H9 (cell line): ENCODE results near the gene SLC6A8. TPM values are rescaled to one million over a fixed set of nuclear protein-coding genes. Genes with fewer than 3 reads are reported as not detected.

Experiments used
- DNase-seq: peaks from one replicate; pipeline ENCODE4 v3.0.0-alpha.2; 2017
- H2AFZ ChIP-seq: one replicate; pipeline ENCODE4 v1.6.1; 2013; ENCODE audit warnings: mild to moderate bottlenecking, low read length, control low read depth, moderate library complexity
- H2AK5ac ChIP-seq: 2 replicates; pipeline ENCODE4 v1.6.1; 2013; ENCODE audit warnings: low read length, control low read depth, mixed read lengths; ENCODE audit not compliant: insufficient read length
- H2BK120ac ChIP-seq: one replicate; pipeline ENCODE4 v1.6.1; 2013; ENCODE audit warnings: low read depth, mild to moderate bottlenecking, low read length, control low read depth, inconsistent platforms; ENCODE audit not compliant: poor library complexity, severe bottlenecking
- H2BK12ac ChIP-seq: 2 replicates; pipeline ENCODE4 v1.6.1; 2013; ENCODE audit warnings: low read length, control low read depth, mixed read lengths, low read depth; ENCODE audit not compliant: insufficient read length
- H2BK15ac ChIP-seq: 2 replicates; pipeline ENCODE4 v1.6.1; 2013; ENCODE audit warnings: low read depth, low read length, control low read depth
- H2BK20ac ChIP-seq: one replicate; pipeline ENCODE4 v1.6.1; 2013; ENCODE audit warnings: low read depth, mild to moderate bottlenecking, low read length, control low read depth, inconsistent platforms; ENCODE audit not compliant: poor library complexity, severe bottlenecking
- H2BK5ac ChIP-seq: 2 replicates; pipeline ENCODE4 v1.6.1; 2013; ENCODE audit warnings: low read length, control low read depth, mixed read lengths; ENCODE audit not compliant: insufficient read length
- H3K14ac ChIP-seq: 2 replicates; pipeline ENCODE4 v1.6.1; 2013; ENCODE audit warnings: low read length, control low read depth; ENCODE audit not compliant: insufficient read depth
- H3K18ac ChIP-seq: 2 replicates; pipeline ENCODE4 v1.6.1; 2013; ENCODE audit warnings: low read depth, mild to moderate bottlenecking, mixed read lengths, low read length, control low read depth; ENCODE audit not compliant: insufficient read length
- H3K23ac ChIP-seq: 2 replicates; pipeline ENCODE4 v1.6.1; 2013; ENCODE audit warnings: low read length, control low read depth, mixed read lengths, low read depth; ENCODE audit not compliant: insufficient read length
- H3K23me2 ChIP-seq: 2 replicates; pipeline ENCODE4 v1.6.1; 2013; ENCODE audit warnings: low read depth, mild to moderate bottlenecking, mixed read lengths, low read length, control low read depth; ENCODE audit not compliant: insufficient read length, poor library complexity, severe bottlenecking
- H3K27ac ChIP-seq: 2 replicates; pipeline ENCODE4 v1.5.1; 2013; ENCODE audit warnings: low read length, control low read depth, mixed read lengths, low read depth; ENCODE audit not compliant: insufficient read length
- H3K27me3 ChIP-seq: 2 replicates; pipeline ENCODE4 v1.6.1; 2013; ENCODE audit warnings: low read length, control low read depth, inconsistent platforms; ENCODE audit not compliant: insufficient read depth
- H3K4ac ChIP-seq: 2 replicates; pipeline ENCODE4 v1.6.1; 2013; ENCODE audit warnings: low read depth, mild to moderate bottlenecking, control low read depth, inconsistent platforms, low read length, moderate library complexity
- H3K4me1 ChIP-seq: 2 replicates; pipeline ENCODE4 v1.6.1; 2013; ENCODE audit warnings: low read length, control low read depth, inconsistent platforms; ENCODE audit not compliant: insufficient read depth
- H3K4me2 ChIP-seq: 2 replicates; pipeline ENCODE4 v1.6.1; 2013; ENCODE audit warnings: low read length, control low read depth, mixed read lengths; ENCODE audit not compliant: insufficient read length, insufficient read depth
- H3K56ac ChIP-seq: 2 replicates; pipeline ENCODE4 v1.6.1; 2013; ENCODE audit warnings: low read depth, mild to moderate bottlenecking, mixed read lengths, low read length, control low read depth; ENCODE audit not compliant: insufficient read length
- H3K79me1 ChIP-seq: 2 replicates; pipeline ENCODE4 v1.6.1; 2013; ENCODE audit warnings: low read depth, mild to moderate bottlenecking, moderate library complexity, low read length, control low read depth, inconsistent platforms; ENCODE audit not compliant: insufficient read depth, poor library complexity, severe bottlenecking
- H3K79me2 ChIP-seq: 2 replicates; pipeline ENCODE4 v1.6.1; 2013; ENCODE audit warnings: low read length, control low read depth, inconsistent platforms; ENCODE audit not compliant: insufficient read depth
- H3K9ac ChIP-seq: 2 replicates; pipeline ENCODE4 v1.6.1; 2013; ENCODE audit warnings: low read length, control low read depth, mixed read lengths; ENCODE audit not compliant: insufficient read length; ENCODE audit errors: extremely low read depth
- H3K9me3 ChIP-seq: one replicate; pipeline ENCODE4 v1.6.1; 2013; ENCODE audit warnings: low read depth, low read length, inconsistent platforms; ENCODE audit not compliant: control insufficient read depth
- H3T11ph ChIP-seq: one replicate; pipeline ENCODE4 v1.6.1; 2013; ENCODE audit warnings: mild to moderate bottlenecking, low read length, control low read depth, inconsistent platforms
- H4K20me1 ChIP-seq: one replicate; pipeline ENCODE4 v1.6.1; 2013; ENCODE audit not compliant: control insufficient read depth, insufficient read length, insufficient read depth
- H4K5ac ChIP-seq: 2 replicates; pipeline ENCODE4 v1.6.1; 2013; ENCODE audit warnings: low read depth, mild to moderate bottlenecking, mixed read lengths, low read length, control low read depth; ENCODE audit not compliant: insufficient read length
- H4K8ac ChIP-seq: replicated peaks from 2 replicates; pipeline ENCODE4 v1.6.1; 2013; ENCODE audit warnings: low read length, control low read depth, mixed read lengths, low read depth; ENCODE audit not compliant: insufficient read length
- H4K91ac ChIP-seq: 2 replicates; pipeline ENCODE4 v1.6.1; 2013; ENCODE audit warnings: low read depth, mild to moderate bottlenecking, moderate library complexity, mixed read lengths, low read length, control low read depth; ENCODE audit not compliant: insufficient read length
- H3K27ac Mint-ChIP-seq, 3 experiments: 2 replicates in 2 of 3; 3 replicates in 1 of 3; pipeline ENCODE4 v1.8.0; 2020 to 2021; ENCODE audit warnings: mixed read lengths in 3 of 3, mild to moderate bottlenecking in 1 of 3, moderate library complexity in 1 of 3
- H3K27me3 Mint-ChIP-seq: 2 replicates; pipeline ENCODE4 v1.8.0; 2021; ENCODE audit warnings: low read depth, mild to moderate bottlenecking, moderate library complexity, mixed read lengths
- H3K36me3 Mint-ChIP-seq, 3 experiments: 2 replicates in 2 of 3; 3 replicates in 1 of 3; pipeline ENCODE4 v1.8.0; 2020 to 2021; ENCODE audit warnings: low read depth in 3 of 3, mixed read lengths in 3 of 3; ENCODE audit not compliant: insufficient read depth in 1 of 3
- H3K4me1 Mint-ChIP-seq, 2 experiments: 2 replicates each; pipeline ENCODE4 v1.8.0; 2020; ENCODE audit warnings: mixed read lengths in 2 of 2
- H3K4me3 Mint-ChIP-seq, 2 experiments: 2 replicates in 1 of 2; 3 replicates in 1 of 2; pipeline ENCODE4 v1.8.0; 2020 to 2021; ENCODE audit warnings: mild to moderate bottlenecking in 2 of 2, mixed read lengths in 2 of 2, moderate library complexity in 1 of 2
- H3K9me3 Mint-ChIP-seq, 2 experiments: 2 replicates in 1 of 2; 3 replicates in 1 of 2; pipeline ENCODE4 v1.8.0; 2020; ENCODE audit warnings: mild to moderate bottlenecking in 2 of 2, mixed read lengths in 2 of 2, moderate library complexity in 1 of 2
- WGBS: extraction: QIAGEN DNeasy Blood & Tissue Kit; methylation state at CpG from one replicate; pipeline ENCODE4 v1.1.7; 2013; ENCODE audit warnings: missing lambda C conversion rate, low lambda C conversion rate, mixed read lengths; ENCODE audit not compliant: insufficient read length; ENCODE audit errors: extremely low coverage; 5-methylcytosine and 5-hydroxymethylcytosine counted together
- total RNA-seq: library from RNA; stranded (reverse); gene quantifications from 2 replicates; pipeline ENCODE4 v1.2.1, GENCODE V29; 2021
- TF ChIP-seq, protein P1 (sequence below): fragments of 200-600 bp; sonication (generic); conservative IDR thresholded peaks from 3 replicates; pipeline ENCODE4 v1.8.0; 2021; ENCODE audit warnings: antibody characterized with exemption, mild to moderate bottlenecking

Gene SLC6A8
- total RNA-seq, 1 experiment from 2014 or later: 229 TPM

DNA sequence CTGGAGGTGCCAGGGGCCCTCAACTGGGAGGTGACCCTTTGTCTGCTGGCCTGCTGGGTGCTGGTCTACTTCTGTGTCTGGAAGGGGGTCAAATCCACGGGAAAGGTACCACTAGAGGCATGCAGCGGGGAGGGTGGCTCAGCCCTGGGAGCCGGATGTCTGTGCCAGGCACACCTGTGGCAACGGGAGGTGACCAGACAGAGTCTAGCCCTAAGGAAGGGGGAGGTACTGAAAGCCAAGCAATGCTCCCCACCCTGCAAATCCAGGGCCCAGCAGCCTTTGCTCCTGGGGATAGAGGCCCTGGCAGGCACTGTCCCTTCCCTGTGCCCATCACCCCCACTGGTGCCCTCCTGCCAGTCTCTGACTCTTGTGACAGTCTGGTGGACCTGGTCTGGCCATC is 4.3 kb downstream of the SLC6A8 start:
- peaks cover 5% of the 10 kb centered on the region for H4K20me1 ChIP-seq
- H3K23me2 ChIP-seq: no peaks in the 10 kb centered on the region
- H4K8ac ChIP-seq: no peak overlapping the region
- no peak overlapping the region for H3K4me2 ChIP-seq
- no peak overlapping the region for H3K4ac ChIP-seq
- H4K5ac ChIP-seq: no peak overlapping the region
- H2BK12ac ChIP-seq: no peak overlapping the region
- H3K79me1 ChIP-seq: no peaks in the 10 kb centered on the region
- no peak for DNase-seq
- peaks cover 18 to 50% (median 47%) of the 10 kb centered on the region in 3 experiments; a peak in 6 of 7 replicates for H3K36me3 Mint-ChIP-seq
- H3K56ac ChIP-seq: no peak overlapping the region
- no peak overlapping the region for H4K91ac ChIP-seq
- no peak overlapping the region for H2BK120ac ChIP-seq
- peak overlapping the region in 1 of 3 experiments; percentile 92; a peak in 1 of 7 replicates for H3K27ac Mint-ChIP-seq
- H3K9me3 Mint-ChIP-seq: peaks cover 28 to 57% of the 10 kb centered on the region in 2 experiments
- no peak overlapping the region for H3K23ac ChIP-seq
- no peaks in the 10 kb centered on the region for H3K9me3 ChIP-seq
- H3K14ac ChIP-seq: no peak overlapping the region
- H3K4me1 ChIP-seq: no peaks in the 10 kb centered on the region; the same call in 1 of the 2 replicates
- no peak overlapping the region for H2AFZ ChIP-seq
- H3K18ac ChIP-seq: no peak overlapping the region
- no peaks in the 10 kb centered on the region; the same call in 1 of the 2 replicates for H3K79me2 ChIP-seq
- no peak overlapping the region for H2BK20ac ChIP-seq
- no peak overlapping the region for H3T11ph ChIP-seq
- no peak overlapping the region for H3K4me3 Mint-ChIP-seq
- WGBS: no CpG with 5 or more reads among the region's 4 CpGs
- H2BK15ac ChIP-seq: no peak overlapping the region
- TF ChIP-seq, protein P1, sequence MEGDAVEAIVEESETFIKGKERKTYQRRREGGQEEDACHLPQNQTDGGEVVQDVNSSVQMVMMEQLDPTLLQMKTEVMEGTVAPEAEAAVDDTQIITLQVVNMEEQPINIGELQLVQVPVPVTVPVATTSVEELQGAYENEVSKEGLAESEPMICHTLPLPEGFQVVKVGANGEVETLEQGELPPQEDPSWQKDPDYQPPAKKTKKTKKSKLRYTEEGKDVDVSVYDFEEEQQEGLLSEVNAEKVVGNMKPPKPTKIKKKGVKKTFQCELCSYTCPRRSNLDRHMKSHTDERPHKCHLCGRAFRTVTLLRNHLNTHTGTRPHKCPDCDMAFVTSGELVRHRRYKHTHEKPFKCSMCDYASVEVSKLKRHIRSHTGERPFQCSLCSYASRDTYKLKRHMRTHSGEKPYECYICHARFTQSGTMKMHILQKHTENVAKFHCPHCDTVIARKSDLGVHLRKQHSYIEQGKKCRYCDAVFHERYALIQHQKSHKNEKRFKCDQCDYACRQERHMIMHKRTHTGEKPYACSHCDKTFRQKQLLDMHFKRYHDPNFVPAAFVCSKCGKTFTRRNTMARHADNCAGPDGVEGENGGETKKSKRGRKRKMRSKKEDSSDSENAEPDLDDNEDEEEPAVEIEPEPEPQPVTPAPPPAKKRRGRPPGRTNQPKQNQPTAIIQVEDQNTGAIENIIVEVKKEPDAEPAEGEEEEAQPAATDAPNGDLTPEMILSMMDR: no peak
- H3K9ac ChIP-seq: no peak overlapping the region
- no peak overlapping the region for H2AK5ac ChIP-seq
- H3K4me1 Mint-ChIP-seq: peaks cover 0 to 8% of the 10 kb centered on the region in 2 experiments; a peak in 2 of 4 replicates
- H2BK5ac ChIP-seq: no peak overlapping the region
- no peak overlapping the region for H3K27ac ChIP-seq
- no peaks in the 10 kb centered on the region for H3K27me3 Mint-ChIP-seq
- no peaks in the 10 kb centered on the region for H3K27me3 ChIP-seq
